HT1080 (cell line): ENCODE results near the gene AK2. TPM values are rescaled to one million over a fixed set of nuclear protein-coding genes. Genes with fewer than 3 reads are reported as not detected.
"Not testable (repeated sequence)": the region's sequence is repeated elsewhere in the genome, so short reads cannot be mapped to it uniquely, and the experiment has no call there.

ENCODE experiments used
- DNase-seq: peaks from one replicate; pipeline ENCODE4 v3.0.0-alpha.2; 2015; ENCODE audit warnings: low read depth
- total RNA-seq: library from RNA; depleted of rRNA; stranded (reverse); fragments of >200 nt; shearing (Covaris generic); gene quantifications from 2 replicates; pipeline ENCODE4 v1.2.3, GENCODE V29; 2014

Gene AK2
- total RNA-seq, 1 experiment from 2014 or later, result 183 TPM

GRCh38 chr1:33001282-33001681, 35.4 kb downstream of the AK2 start:
- DNase-seq, result no peak

- no peak for DNase-seq
These were observed 36.2 kb downstream of the AK2 start for GRCh38 chr1:33000427-33001026.

GRCh38 chr1:32998997-32999396, 37.7 kb downstream of the AK2 start:
- no peak for DNase-seq

GRCh38 chr1:32998064-32998463, 38.6 kb downstream of the AK2 start:
- peak; percentile 71 for DNase-seq

- peak; percentile 72 for DNase-seq
These were observed 39.2 kb downstream of the AK2 start for GRCh38 chr1:32997381-32997891.

- not testable (repeated sequence) for DNase-seq
These were observed 43.4 kb downstream of the AK2 start for GRCh38 chr1:32993324-32993636.

GRCh38 chr1:32992489-32993323, 44.0 kb downstream of the AK2 start:
- DNase-seq, result peak; percentile 96

- no peak for DNase-seq
These were observed 44.7 kb downstream of the AK2 start for GRCh38 chr1:32991819-32992488.

- DNase-seq, result no peak
These were observed 45.3 kb downstream of the AK2 start for GRCh38 chr1:32991386-32991785.

- DNase-seq, result no peak
These were observed 45.8 kb downstream of the AK2 start for GRCh38 chr1:32990887-32991286.

GRCh38 chr1:32989160-32990050, 47.3 kb downstream of the AK2 start:
- DNase-seq, result peak; percentile 92

GRCh38 chr1:32988665-32989064, 48.0 kb downstream of the AK2 start:
- peak; percentile 62 for DNase-seq

- no peak for DNase-seq
These were observed 51.5 kb downstream of the AK2 start for GRCh38 chr1:32985226-32985625.

- no peak for DNase-seq
These were observed 52.1 kb downstream of the AK2 start for GRCh38 chr1:32984455-32985171.

GRCh38 chr1:32984090-32984454, 52.6 kb downstream of the AK2 start:
- DNase-seq, result no peak

GRCh38 chr1:32983020-32983419, 53.7 kb downstream of the AK2 start:
- DNase-seq, result no peak

GRCh38 chr1:32981003-32981901, 55.4 kb downstream of the AK2 start:
- peak; percentile 96 for DNase-seq

GRCh38 chr1:32980080-32980479, 56.6 kb downstream of the AK2 start:
- DNase-seq, result no peak

GRCh38 chr1:32978854-32979253, 57.8 kb downstream of the AK2 start:
- no peak for DNase-seq
